KMS-11 (cell line): ENCODE results near the gene ATRN.

Experiments
- H2AFZ ChIP-seq: fragments of 200-600 bp; sonication (generic); 2 replicates; pipeline ENCODE4 v1.6.1; 2016; ENCODE audit warnings: antibody characterized with exemption, mixed run types, low read depth
- H3K27ac ChIP-seq: fragments of 200-600 bp; sonication (generic); 2 replicates; pipeline ENCODE4 v1.6.1; 2016; ENCODE audit warnings: mild to moderate bottlenecking, mixed run types
- H3K27me3 ChIP-seq: fragments of 200-600 bp; sonication (generic); 2 replicates; pipeline ENCODE4 v1.6.1; 2017; ENCODE audit warnings: mild to moderate bottlenecking, low read depth, mixed run types, moderate library complexity; ENCODE audit not compliant: insufficient read depth
- H3K36me3 ChIP-seq: fragments of 200-600 bp; sonication (generic); 2 replicates; pipeline ENCODE4 v1.6.1; 2017; ENCODE audit warnings: mild to moderate bottlenecking, mixed run types; ENCODE audit not compliant: insufficient read depth
- H3K4me1 ChIP-seq: fragments of 200-600 bp; sonication (generic); 2 replicates; pipeline ENCODE4 v1.6.1; 2016; ENCODE audit warnings: mild to moderate bottlenecking, low read depth, mixed run types; ENCODE audit not compliant: poor library complexity, severe bottlenecking
- H3K4me2 ChIP-seq: fragments of 200-600 bp; sonication (generic); 2 replicates; pipeline ENCODE4 v1.7.0; 2016; ENCODE audit warnings: mild to moderate bottlenecking, mixed run types
- H3K4me3 ChIP-seq: fragments of 200-600 bp; sonication (generic); IDR thresholded peaks from 2 replicates; pipeline ENCODE4 v1.6.1; 2017; ENCODE audit warnings: low read depth, low read length, mixed read lengths; ENCODE audit not compliant: insufficient read depth
- H3K79me2 ChIP-seq: fragments of 200-600 bp; sonication (generic); 2 replicates; pipeline ENCODE4 v1.6.1; 2016; ENCODE audit warnings: low read depth, mixed run types; ENCODE audit not compliant: insufficient read depth
- H3K9ac ChIP-seq: fragments of 200-600 bp; sonication (generic); 2 replicates; pipeline ENCODE4 v1.6.1; 2016; ENCODE audit warnings: mild to moderate bottlenecking, mixed run types
- H4K20me1 ChIP-seq: fragments of 200-600 bp; sonication (generic); 2 replicates; pipeline ENCODE4 v1.6.1; 2016; ENCODE audit warnings: mild to moderate bottlenecking, mixed run types; ENCODE audit not compliant: insufficient read depth
- TF ChIP-seq, protein P1 (sequence below): fragments of 200-600 bp; sonication (generic); conservative IDR thresholded peaks from 2 replicates; pipeline ENCODE4 v1.6.1; 2017; ENCODE audit warnings: low read depth, mild to moderate bottlenecking, antibody characterized with exemption, low read length, moderate library complexity, mixed read lengths

Gene ATRN

GRCh38 chr20:3692706-3693294 lies 222.0 kb downstream of the ATRN start:
- H3K4me3 ChIP-seq, result no peak overlapping the region
- no peaks in the 10 kb centered on the region for H3K79me2 ChIP-seq
- no peak overlapping the region for H2AFZ ChIP-seq
- no peaks in the 10 kb centered on the region for H4K20me1 ChIP-seq
- TF ChIP-seq, protein P1, sequence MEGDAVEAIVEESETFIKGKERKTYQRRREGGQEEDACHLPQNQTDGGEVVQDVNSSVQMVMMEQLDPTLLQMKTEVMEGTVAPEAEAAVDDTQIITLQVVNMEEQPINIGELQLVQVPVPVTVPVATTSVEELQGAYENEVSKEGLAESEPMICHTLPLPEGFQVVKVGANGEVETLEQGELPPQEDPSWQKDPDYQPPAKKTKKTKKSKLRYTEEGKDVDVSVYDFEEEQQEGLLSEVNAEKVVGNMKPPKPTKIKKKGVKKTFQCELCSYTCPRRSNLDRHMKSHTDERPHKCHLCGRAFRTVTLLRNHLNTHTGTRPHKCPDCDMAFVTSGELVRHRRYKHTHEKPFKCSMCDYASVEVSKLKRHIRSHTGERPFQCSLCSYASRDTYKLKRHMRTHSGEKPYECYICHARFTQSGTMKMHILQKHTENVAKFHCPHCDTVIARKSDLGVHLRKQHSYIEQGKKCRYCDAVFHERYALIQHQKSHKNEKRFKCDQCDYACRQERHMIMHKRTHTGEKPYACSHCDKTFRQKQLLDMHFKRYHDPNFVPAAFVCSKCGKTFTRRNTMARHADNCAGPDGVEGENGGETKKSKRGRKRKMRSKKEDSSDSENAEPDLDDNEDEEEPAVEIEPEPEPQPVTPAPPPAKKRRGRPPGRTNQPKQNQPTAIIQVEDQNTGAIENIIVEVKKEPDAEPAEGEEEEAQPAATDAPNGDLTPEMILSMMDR, result no peak
- no peak overlapping the region for H3K27ac ChIP-seq
- no peak overlapping the region for H3K9ac ChIP-seq
- no peaks in the 10 kb centered on the region for H3K36me3 ChIP-seq
- H3K4me1 ChIP-seq, result no peaks in the 10 kb centered on the region
- H3K4me2 ChIP-seq, result no peak overlapping the region
- no peaks in the 10 kb centered on the region for H3K27me3 ChIP-seq

- Histone ChIP-seq H3K4me3 (no peak overlapping the region), H3K36me3 (no peaks in the 10 kb centered on the region), H3K79me2 (no peaks in the 10 kb centered on the region), H3K4me2 (no peak overlapping the region), H2AFZ (no peak overlapping the region), H3K4me1 (no peaks in the 10 kb centered on the region), H3K27me3 (no peaks in the 10 kb centered on the region), H3K9ac (no peak overlapping the region), H3K27ac (no peak overlapping the region), H4K20me1 (no peaks in the 10 kb centered on the region)
- TF ChIP-seq, protein P1, result no peak
These were observed 222.6 kb downstream of the ATRN start for GRCh38 chr20:3693376-3693775.

GRCh38 chr20:3694864-3695263 lies 224.0 kb downstream of the ATRN start:
- Histone ChIP-seq H3K27me3 (no peaks in the 10 kb centered on the region), H2AFZ (no peak overlapping the region), H3K4me3 (no peak overlapping the region), H3K27ac (no peak overlapping the region), H3K4me1 (no peaks in the 10 kb centered on the region), H3K4me2 (no peak overlapping the region), H3K9ac (no peak overlapping the region), H3K36me3 (no peaks in the 10 kb centered on the region), H4K20me1 (no peaks in the 10 kb centered on the region), H3K79me2 (no peaks in the 10 kb centered on the region)
- TF ChIP-seq, protein P1, result no peak

DNA sequence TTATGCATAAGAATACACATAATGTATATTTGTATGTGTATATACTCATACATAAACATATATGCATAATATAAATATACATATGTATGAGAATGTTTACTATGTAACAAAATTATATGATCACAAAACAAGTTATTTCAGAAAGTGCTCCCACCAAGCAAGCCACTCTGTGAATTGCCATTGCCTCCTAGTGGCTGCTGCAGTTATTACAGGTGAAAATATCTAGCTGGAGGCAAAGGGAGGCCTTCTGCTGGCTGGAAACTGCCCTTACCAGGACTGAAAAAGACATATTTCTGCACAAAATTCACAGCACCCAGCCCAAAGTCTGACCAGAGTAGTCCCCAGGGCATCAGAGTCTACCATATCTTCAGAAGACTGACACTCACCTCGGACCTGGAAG lies 225.4 kb downstream of the ATRN start:
- TF ChIP-seq, protein P1, result peak; percentile 63
- Histone ChIP-seq H4K20me1 (no peaks in the 10 kb centered on the region), H3K4me1 (no peaks in the 10 kb centered on the region), H3K27ac (no peak overlapping the region), H3K27me3 (no peaks in the 10 kb centered on the region), H2AFZ (no peak overlapping the region), H3K9ac (no peak overlapping the region), H3K4me2 (no peak overlapping the region), H3K36me3 (no peaks in the 10 kb centered on the region), H3K4me3 (no peak overlapping the region), H3K79me2 (no peaks in the 10 kb centered on the region)
